ENCODE data around the gene TEC.

The TEC gene

GRCh38 chr4:48157271-48157670 is 112.4 kb downstream of the TEC start:
- Mint-ChIP-seq H3K4me3 (no peak overlapping the region), H3K27ac (no peak overlapping the region), H3K9me3 (peaks cover 29% of the 10 kb centered on the region), H3K27me3 (ENCODE audit: low read depth) (no peaks in the 10 kb centered on the region), H3K36me3 (ENCODE audit: low read depth) (peaks cover 8% of the 10 kb centered on the region), H3K4me1 (ENCODE audit: low read depth) (peaks cover 3% of the 10 kb centered on the region)

GRCh38 chr4:48156423-48156822 is 113.2 kb downstream of the TEC start:
- Mint-ChIP-seq H3K36me3 (ENCODE audit: low read depth) (peaks cover 8% of the 10 kb centered on the region), H3K9me3 (peaks cover 29% of the 10 kb centered on the region), H3K27me3 (ENCODE audit: low read depth) (no peaks in the 10 kb centered on the region), H3K27ac (no peak overlapping the region), H3K4me1 (ENCODE audit: low read depth) (no peaks in the 10 kb centered on the region), H3K4me3 (no peak overlapping the region)

- Mint-ChIP-seq H3K27ac (no peak overlapping the region), H3K9me3 (peaks cover 27% of the 10 kb centered on the region), H3K36me3 (ENCODE audit: low read depth) (peaks cover 8% of the 10 kb centered on the region), H3K4me1 (ENCODE audit: low read depth) (no peaks in the 10 kb centered on the region), H3K27me3 (ENCODE audit: low read depth) (no peaks in the 10 kb centered on the region), H3K4me3 (no peak overlapping the region)
These were observed 115.7 kb downstream of the TEC start for GRCh38 chr4:48153791-48154550.

- H3K27ac Mint-ChIP-seq = no peak overlapping the region
- H3K4me3 Mint-ChIP-seq = no peak overlapping the region
- peaks cover 24% of the 10 kb centered on the region for H3K9me3 Mint-ChIP-seq
- H3K36me3 Mint-ChIP-seq (ENCODE audit: low read depth) = peaks cover 6% of the 10 kb centered on the region
- H3K27me3 Mint-ChIP-seq (ENCODE audit: low read depth) = no peaks in the 10 kb centered on the region
- H3K4me1 Mint-ChIP-seq (ENCODE audit: low read depth) = no peaks in the 10 kb centered on the region
These were observed 117.4 kb downstream of the TEC start for GRCh38 chr4:48152259-48152658.

- Mint-ChIP-seq H3K27ac (peak overlapping the region; percentile 17), H3K9me3 (peaks cover 15% of the 10 kb centered on the region), H3K4me1 (ENCODE audit: low read depth) (no peaks in the 10 kb centered on the region), H3K27me3 (ENCODE audit: low read depth) (no peaks in the 10 kb centered on the region), H3K4me3 (no peak overlapping the region), H3K36me3 (ENCODE audit: low read depth) (peaks cover 6% of the 10 kb centered on the region)
These were observed 119.7 kb downstream of the TEC start for GRCh38 chr4:48149827-48150370.

GRCh38 chr4:48147621-48148020 is 122.0 kb downstream of the TEC start:
- Mint-ChIP-seq H3K4me1 (ENCODE audit: low read depth) (no peaks in the 10 kb centered on the region), H3K4me3 (no peak overlapping the region), H3K27me3 (ENCODE audit: low read depth) (no peaks in the 10 kb centered on the region), H3K36me3 (ENCODE audit: low read depth) (no peaks in the 10 kb centered on the region), H3K27ac (no peak overlapping the region), H3K9me3 (no peaks in the 10 kb centered on the region)

GRCh38 chr4:48141048-48141447 is 128.6 kb downstream of the TEC start:
- Mint-ChIP-seq H3K27ac (peak overlapping the region; percentile 17), H3K4me3 (no peak overlapping the region), H3K27me3 (ENCODE audit: low read depth) (no peaks in the 10 kb centered on the region), H3K36me3 (ENCODE audit: low read depth) (peaks cover 2% of the 10 kb centered on the region), H3K4me1 (ENCODE audit: low read depth) (peaks cover 45% of the 10 kb centered on the region), H3K9me3 (no peaks in the 10 kb centered on the region)

- H3K27me3 Mint-ChIP-seq (ENCODE audit: low read depth) = no peaks in the 10 kb centered on the region
These were observed 129.9 kb downstream of the TEC start for GRCh38 chr4:48139691-48140090.

GRCh38 chr4:48138936-48139335 is 130.7 kb downstream of the TEC start:
- Mint-ChIP-seq H3K36me3 (ENCODE audit: low read depth) (peaks cover 10% of the 10 kb centered on the region), H3K27me3 (ENCODE audit: low read depth) (no peaks in the 10 kb centered on the region), H3K27ac (peak overlapping the region; percentile 96), H3K9me3 (no peaks in the 10 kb centered on the region), H3K4me1 (ENCODE audit: low read depth) (peaks cover 66% of the 10 kb centered on the region), H3K4me3 (peak overlapping the region; percentile 57)

More at GRCh38 chr4:48139691-48140090, 129.9 kb downstream of the TEC start:
- Mint-ChIP-seq H3K4me3 (peak overlapping the region; percentile 57), H3K36me3 (ENCODE audit: low read depth) (peaks cover 8% of the 10 kb centered on the region), H3K9me3 (no peaks in the 10 kb centered on the region), H3K27ac (peak overlapping the region; percentile 96), H3K4me1 (ENCODE audit: low read depth) (peaks cover 58% of the 10 kb centered on the region)

- Mint-ChIP-seq H3K4me3 (peak overlapping the region; percentile 57), H3K36me3 (ENCODE audit: low read depth) (peaks cover 14% of the 10 kb centered on the region), H3K27me3 (ENCODE audit: low read depth) (no peaks in the 10 kb centered on the region), H3K9me3 (no peaks in the 10 kb centered on the region), H3K27ac (peak overlapping the region; percentile 96), H3K4me1 (ENCODE audit: low read depth) (peaks cover 69% of the 10 kb centered on the region)
These were observed 131.1 kb downstream of the TEC start for GRCh38 chr4:48138511-48138910.

GRCh38 chr4:48137846-48138245 is 131.8 kb downstream of the TEC start:
- Mint-ChIP-seq H3K27ac (peak overlapping the region; percentile 96), H3K27me3 (ENCODE audit: low read depth) (no peaks in the 10 kb centered on the region), H3K36me3 (ENCODE audit: low read depth) (peaks cover 14% of the 10 kb centered on the region), H3K9me3 (no peaks in the 10 kb centered on the region), H3K4me1 (ENCODE audit: low read depth) (peaks cover 70% of the 10 kb centered on the region), H3K4me3 (peak overlapping the region; percentile 57)

GRCh38 chr4:48134081-48134480 is 135.6 kb downstream of the TEC start, which contains the start of gene TXK:
Gene TXK, minus strand, starts transcription at chr4:48134250. Its CDS starts 80 bp downstream, at chr4:48134170.
- no peaks in the 10 kb centered on the region for H3K9me3 Mint-ChIP-seq
- H3K4me1 Mint-ChIP-seq (ENCODE audit: low read depth) = peaks cover 79% of the 10 kb centered on the region
- peak within 1 kb of the TSS; percentile 95 for H3K27ac Mint-ChIP-seq
- H3K27me3 Mint-ChIP-seq (ENCODE audit: low read depth) = no peaks in the 10 kb centered on the region
- H3K4me3 Mint-ChIP-seq = peak within 1 kb of the TSS; percentile 92
- peaks cover 34% of the 10 kb centered on the region for H3K36me3 Mint-ChIP-seq (ENCODE audit: low read depth)

GRCh38 chr4:48133669-48134068 is 136.0 kb downstream of the TEC start:
- peak overlapping the region; percentile 92 for H3K4me3 Mint-ChIP-seq
- H3K36me3 Mint-ChIP-seq (ENCODE audit: low read depth) = peaks cover 35% of the 10 kb centered on the region
- no peaks in the 10 kb centered on the region for H3K27me3 Mint-ChIP-seq (ENCODE audit: low read depth)
- peaks cover 78% of the 10 kb centered on the region for H3K4me1 Mint-ChIP-seq (ENCODE audit: low read depth)
- no peaks in the 10 kb centered on the region for H3K9me3 Mint-ChIP-seq
- H3K27ac Mint-ChIP-seq = peak overlapping the region; percentile 95

GRCh38 chr4:48131736-48132135 is 137.9 kb downstream of the TEC start:
- peak overlapping the region; percentile 92 for H3K4me3 Mint-ChIP-seq
- H3K36me3 Mint-ChIP-seq (ENCODE audit: low read depth) = peaks cover 37% of the 10 kb centered on the region
- peak overlapping the region; percentile 94 for H3K27ac Mint-ChIP-seq
- H3K4me1 Mint-ChIP-seq (ENCODE audit: low read depth) = peaks cover 76% of the 10 kb centered on the region
- H3K9me3 Mint-ChIP-seq = no peaks in the 10 kb centered on the region
- no peaks in the 10 kb centered on the region for H3K27me3 Mint-ChIP-seq (ENCODE audit: low read depth)

- Mint-ChIP-seq H3K27ac (peak overlapping the region; percentile 94), H3K4me1 (ENCODE audit: low read depth) (peaks cover 73% of the 10 kb centered on the region)
These were observed 139.5 kb downstream of the TEC start for GRCh38 chr4:48130100-48130499.

More at GRCh38 chr4:48130100-48130499, 139.5 kb downstream of the TEC start:
- Mint-ChIP-seq H3K36me3 (ENCODE audit: low read depth) (peaks cover 42% of the 10 kb centered on the region), H3K9me3 (no peaks in the 10 kb centered on the region), H3K4me3 (peak overlapping the region; percentile 92), H3K27me3 (ENCODE audit: low read depth) (no peaks in the 10 kb centered on the region)

All from T-helper 1 cell treated with Interleukin-12 subunit alpha and Interleukin-12 subunit beta and Interleukin-4 antibody, amounts not matched to agents 30 μg/mL and 1 μg/mL, for 36 hours (primary cell).